ENCODE results near the gene WDR27. TPM values are rescaled to one million over a fixed set of nuclear protein-coding genes. Genes with fewer than 3 reads are reported as not detected.

The WDR27 gene
- 10 to 100 TPM; 21.3 to 68.6 (median 56.4) TPM for total RNA-seq

DNA sequence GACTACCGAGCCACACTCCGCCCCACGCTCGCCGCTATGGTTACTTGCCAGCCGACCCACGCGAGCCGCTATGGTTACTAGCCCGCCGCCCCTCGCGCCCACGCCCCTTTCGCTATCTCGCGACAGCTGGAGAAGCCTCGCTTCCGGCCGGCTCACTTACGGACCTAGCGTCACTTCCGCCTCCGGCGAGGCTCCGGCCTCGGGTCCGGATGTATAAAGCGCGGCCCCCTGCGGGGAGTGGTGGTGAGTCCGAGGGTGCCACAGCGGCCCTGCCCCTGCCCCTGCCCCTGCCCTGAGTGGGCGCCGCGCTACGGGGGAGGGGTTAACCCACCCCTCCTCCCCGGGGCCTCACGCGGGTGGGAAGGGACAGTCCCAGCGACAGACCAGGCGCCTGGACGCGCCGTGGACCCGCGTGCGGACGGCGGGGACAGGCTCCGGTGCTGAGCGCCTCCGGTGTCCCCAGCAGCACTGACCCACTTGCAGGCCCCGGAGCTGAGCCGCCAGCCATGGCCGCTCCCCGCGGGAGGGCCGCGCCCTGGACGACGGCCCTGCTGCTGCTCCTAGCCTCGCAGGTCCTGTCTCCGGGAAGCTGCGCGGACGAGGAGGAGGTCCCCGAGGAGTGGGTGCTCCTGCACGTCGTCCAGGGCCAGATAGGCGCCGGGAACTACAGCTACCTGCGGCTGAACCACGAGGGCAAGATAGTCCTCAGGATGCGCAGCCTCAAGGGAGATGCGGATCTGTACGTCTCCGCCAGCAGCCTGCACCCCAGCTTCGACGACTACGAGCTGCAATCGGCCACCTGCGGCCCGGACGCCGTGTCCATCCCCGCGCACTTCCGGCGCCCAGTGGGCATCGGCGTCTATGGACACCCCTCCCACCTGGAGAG is at the start of gene WDR27, which contains the start of gene C6orf120:
Gene WDR27, minus strand, starts transcription at position 76 of the 886 bp plus-strand sequence. CDS start 13,024 bp downstream, outside the sequence.
Gene C6orf120, plus strand, starts transcription at position 173 of the 886 bp plus-strand sequence. Its CDS starts 334 bp downstream, at position 507.
- peak; percentile 93 to 97 for DNase-seq (ENCODE audit: low spot score in 2 of 2)
- Histone ChIP-seq H3K4me3 (peak within 1 kb of the TSS; percentile 87 to 93 (median 92)), H3K4me1 (peaks cover 0 to 6% of the 10 kb centered on the region in 2 donors), H3K9me3 (no peaks in the 10 kb centered on the region), H3K36me3 (no peaks in the 10 kb centered on the region), H3K27ac (peak within 1 kb of the TSS; percentile 95 to 96), H3K27me3 (no peaks in the 10 kb centered on the region)
- intact Hi-C loops (cut with DNase I; ENCODE audit: low total_unique reads) = no loop called here
- TF ChIP-seq, protein P1, sequence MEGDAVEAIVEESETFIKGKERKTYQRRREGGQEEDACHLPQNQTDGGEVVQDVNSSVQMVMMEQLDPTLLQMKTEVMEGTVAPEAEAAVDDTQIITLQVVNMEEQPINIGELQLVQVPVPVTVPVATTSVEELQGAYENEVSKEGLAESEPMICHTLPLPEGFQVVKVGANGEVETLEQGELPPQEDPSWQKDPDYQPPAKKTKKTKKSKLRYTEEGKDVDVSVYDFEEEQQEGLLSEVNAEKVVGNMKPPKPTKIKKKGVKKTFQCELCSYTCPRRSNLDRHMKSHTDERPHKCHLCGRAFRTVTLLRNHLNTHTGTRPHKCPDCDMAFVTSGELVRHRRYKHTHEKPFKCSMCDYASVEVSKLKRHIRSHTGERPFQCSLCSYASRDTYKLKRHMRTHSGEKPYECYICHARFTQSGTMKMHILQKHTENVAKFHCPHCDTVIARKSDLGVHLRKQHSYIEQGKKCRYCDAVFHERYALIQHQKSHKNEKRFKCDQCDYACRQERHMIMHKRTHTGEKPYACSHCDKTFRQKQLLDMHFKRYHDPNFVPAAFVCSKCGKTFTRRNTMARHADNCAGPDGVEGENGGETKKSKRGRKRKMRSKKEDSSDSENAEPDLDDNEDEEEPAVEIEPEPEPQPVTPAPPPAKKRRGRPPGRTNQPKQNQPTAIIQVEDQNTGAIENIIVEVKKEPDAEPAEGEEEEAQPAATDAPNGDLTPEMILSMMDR (IDR thresholded peaks at IDR 0.05) = no peak
- TF ChIP-seq POLR2AphosphoS5 (IDR thresholded peaks at IDR 0.05) (peak; percentile 96 to 98 (median 96)), POLR2A (IDR thresholded peaks at IDR 0.05) (peak; percentile 97)

- Histone ChIP-seq H3K9me3 (no peaks in the 10 kb centered on the region), H3K27me3 (no peaks in the 10 kb centered on the region), H3K27ac (no peak overlapping the region), H3K4me3 (no peak overlapping the region), H3K4me1 (peaks cover 0 to 10% of the 10 kb centered on the region in 2 donors), H3K36me3 (no peaks in the 10 kb centered on the region)
- no peak for DNase-seq (ENCODE audit: low spot score in 2 of 2)
- TF ChIP-seq POLR2AphosphoS5 (IDR thresholded peaks at IDR 0.05) (no peak), POLR2A (IDR thresholded peaks at IDR 0.05) (no peak)
- TF ChIP-seq, protein P1 (IDR thresholded peaks at IDR 0.05) = no peak
- intact Hi-C loops (cut with DNase I; ENCODE audit: low total_unique reads) = no loop called here
Measured at GRCh38 chr6:169746556-169746955, 44.7 kb upstream of the WDR27 start.

- Histone ChIP-seq H3K4me3 (no peak overlapping the region), H3K27me3 (no peaks in the 10 kb centered on the region), H3K4me1 (peaks cover 0 to 9% of the 10 kb centered on the region in 2 donors), H3K36me3 (no peaks in the 10 kb centered on the region), H3K9me3 (no peaks in the 10 kb centered on the region), H3K27ac (no peak overlapping the region)
- intact Hi-C loops (cut with DNase I; ENCODE audit: low total_unique reads) = no loop called here
- TF ChIP-seq POLR2AphosphoS5 (IDR thresholded peaks at IDR 0.05) (no peak), POLR2A (IDR thresholded peaks at IDR 0.05) (no peak)
- TF ChIP-seq, protein P1 (IDR thresholded peaks at IDR 0.05) = no peak
- DNase-seq (ENCODE audit: low spot score in 2 of 2) = no peak
Measured at GRCh38 chr6:169745405-169745804, 43.6 kb upstream of the WDR27 start.

- Histone ChIP-seq H3K36me3 (no peaks in the 10 kb centered on the region), H3K27ac (no peak overlapping the region), H3K4me3 (no peak overlapping the region), H3K9me3 (no peaks in the 10 kb centered on the region), H3K4me1 (no peaks in the 10 kb centered on the region), H3K27me3 (no peaks in the 10 kb centered on the region)
- intact Hi-C loops (cut with DNase I; ENCODE audit: low total_unique reads) = no loop called here
- TF ChIP-seq POLR2A (IDR thresholded peaks at IDR 0.05) (no peak), POLR2AphosphoS5 (IDR thresholded peaks at IDR 0.05) (no peak)
- TF ChIP-seq, protein P1 (IDR thresholded peaks at IDR 0.05) = no peak
- no peak for DNase-seq (ENCODE audit: low spot score in 2 of 2)
Measured at GRCh38 chr6:169741344-169741743, 39.5 kb upstream of the WDR27 start.

GRCh38 chr6:169738976-169739529 is 37.2 kb upstream of the WDR27 start:
- Histone ChIP-seq H3K36me3 (no peaks in the 10 kb centered on the region), H3K9me3 (no peaks in the 10 kb centered on the region), H3K27ac (no peak overlapping the region), H3K27me3 (no peaks in the 10 kb centered on the region), H3K4me1 (no peaks in the 10 kb centered on the region), H3K4me3 (no peak overlapping the region)
- DNase-seq (ENCODE audit: low spot score in 2 of 2) = no peak
- intact Hi-C loops (cut with DNase I; ENCODE audit: low total_unique reads) = no loop called here
- TF ChIP-seq POLR2AphosphoS5 (IDR thresholded peaks at IDR 0.05) (no peak), POLR2A (IDR thresholded peaks at IDR 0.05) (no peak)
- TF ChIP-seq, protein P1 (IDR thresholded peaks at IDR 0.05) = no peak

Measured in breast epithelium (tissue), 4 donors.